ENCODE data around the gene SEC16B. TPM values are rescaled to one million over a fixed set of nuclear protein-coding genes. Genes with fewer than 3 reads are reported as not detected.

Gene SEC16B
- total RNA-seq, 1 experiment from 2014 or later = 0.39 TPM

GRCh38 chr1:177984136-177984525, 14.3 kb upstream of the SEC16B start:
- H3K9me3 ChIP-seq (ENCODE audit: control insufficient read depth, insufficient read depth, low read depth, low read length) = no peaks in the 10 kb centered on the region
- H3K27me3 ChIP-seq (ENCODE audit: control insufficient read depth, insufficient read depth, low read length) = no peaks in the 10 kb centered on the region
- intact Hi-C loops (cut with micrococcal nuclease; ENCODE audit: unreplicated experiment) = no loop called here
- H3K4me3 ChIP-seq (ENCODE audit: low read depth in 2 of 2, low read length in 2 of 2) = no peak overlapping the region
- TF ChIP-seq POLR2AphosphoS5 (IDR thresholded peaks at IDR 0.05; ENCODE audit: low read depth, low read length) (no peak), SIN3A (IDR thresholded peaks at IDR 0.05; ENCODE audit: borderline replicate concordance, insufficient read depth, low read depth, low read length) (no peak), TCF7L2 (IDR thresholded peaks at IDR 0.05; ENCODE audit: low read depth, low read length) (no peak), REST (IDR thresholded peaks at IDR 0.05; ENCODE audit: insufficient read depth in 1 of 2, low read depth in 2 of 2, low read length in 1 of 2) (no peak), CTCF (IDR thresholded peaks at IDR 0.05) (no peak)
- H3K4me1 ChIP-seq (ENCODE audit: control insufficient read depth, insufficient read depth, low read length) = no peaks in the 10 kb centered on the region
- ChIA-PET POLR2A (no interaction called here), CTCF (no interaction called here)
- in situ Hi-C loops (cut with HindIII; ENCODE audit: low pct_unique_long_range_greater_than_20kb, low sequenced_read_pairs) = no loop called here
- BruUV-seq (replicated peaks) = no TSS peak
- ATAC-seq = 0 out of 2 replicates have a peak, but pooled peaks have one; percentile 65
- no peaks in the 10 kb centered on the region for H3K36me3 ChIP-seq (ENCODE audit: control insufficient read depth, insufficient read depth, low read length)
- H3K27ac ChIP-seq (ENCODE audit: low read length) = no peak overlapping the region
- DNase-seq (ENCODE audit: low read depth, low spot score) = no peak

GRCh38 chr1:177983482-177984135, 13.8 kb upstream of the SEC16B start:
- intact Hi-C loops (cut with micrococcal nuclease; ENCODE audit: unreplicated experiment) (no loop called here), in situ Hi-C loops (cut with HindIII; ENCODE audit: low pct_unique_long_range_greater_than_20kb, low sequenced_read_pairs) (no loop called here)
- no peaks in the 10 kb centered on the region for H3K27me3 ChIP-seq (ENCODE audit: control insufficient read depth, insufficient read depth, low read length)
- no TSS peak for BruUV-seq (replicated peaks)
- ChIA-PET POLR2A (no interaction called here), CTCF (interaction anchor here (0.7 kb wide), 1 partner anchor 481 kb away, joined by 4 read pairs; no protein-coding TSS in a partner anchor)
- H3K9me3 ChIP-seq (ENCODE audit: control insufficient read depth, insufficient read depth, low read depth, low read length) = no peaks in the 10 kb centered on the region
- H3K36me3 ChIP-seq (ENCODE audit: control insufficient read depth, insufficient read depth, low read length) = no peaks in the 10 kb centered on the region
- H3K27ac ChIP-seq (ENCODE audit: low read length) = no peak overlapping the region
- H3K4me1 ChIP-seq (ENCODE audit: control insufficient read depth, insufficient read depth, low read length) = no peaks in the 10 kb centered on the region
- DNase-seq (ENCODE audit: low read depth, low spot score) = no peak
- no peak for ATAC-seq
- no peak overlapping the region for H3K4me3 ChIP-seq (ENCODE audit: low read depth in 2 of 2, low read length in 2 of 2)
- TF ChIP-seq CTCF (IDR thresholded peaks at IDR 0.05) (no peak), TCF7L2 (IDR thresholded peaks at IDR 0.05; ENCODE audit: low read depth, low read length) (no peak), SIN3A (IDR thresholded peaks at IDR 0.05; ENCODE audit: borderline replicate concordance, insufficient read depth, low read depth, low read length) (no peak), POLR2AphosphoS5 (IDR thresholded peaks at IDR 0.05; ENCODE audit: low read depth, low read length) (no peak), REST (IDR thresholded peaks at IDR 0.05; ENCODE audit: insufficient read depth in 1 of 2, low read depth in 2 of 2, low read length in 1 of 2) (no peak)

All from Panc1 (cell line).